Measurements from ENCODE around the gene AKAP14.
"Not testable (repeated sequence)": the region's sequence is repeated elsewhere in the genome, so short reads cannot be mapped to it uniquely, and the experiment has no call there.

The AKAP14 gene

DNA sequence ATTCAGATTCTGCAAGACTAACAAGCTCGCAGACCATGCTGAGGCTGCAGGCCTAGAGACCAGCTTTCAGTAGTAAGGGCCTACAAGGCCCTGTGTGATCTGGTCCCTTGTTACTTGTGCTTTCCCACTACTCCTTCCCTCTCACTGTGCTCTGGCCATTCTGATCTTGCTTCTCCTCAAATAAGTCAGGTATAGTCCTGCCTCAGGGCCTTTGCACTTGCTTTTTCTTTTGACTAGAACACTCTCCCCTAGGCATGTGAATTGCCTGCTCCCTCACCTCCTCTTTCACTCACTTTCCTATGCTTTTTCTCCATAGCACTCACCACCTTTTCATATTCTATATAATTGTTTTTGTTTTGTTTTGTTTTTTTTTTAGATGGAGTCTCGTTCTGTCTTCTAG, 22.2 kb downstream of the AKAP14 start:
- TF ChIP-seq CTCF (IDR thresholded peaks at IDR 0.05; ENCODE audit: low read depth, low read length) (no peak), MYC (IDR thresholded peaks at IDR 0.05; ENCODE audit: low read depth, low read length) (no peak), POLR2A (IDR thresholded peaks at IDR 0.05; ENCODE audit: extremely low read depth, insufficient read length) (no peak)
- TF ChIP-seq, protein P1, sequence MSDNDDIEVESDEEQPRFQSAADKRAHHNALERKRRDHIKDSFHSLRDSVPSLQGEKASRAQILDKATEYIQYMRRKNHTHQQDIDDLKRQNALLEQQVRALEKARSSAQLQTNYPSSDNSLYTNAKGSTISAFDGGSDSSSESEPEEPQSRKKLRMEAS (IDR thresholded peaks at IDR 0.05; ENCODE audit: low read depth, low read length), result no peak

GRCh38 chrX:119919835-119920585, 24.3 kb downstream of the AKAP14 start:
- H3K4me3 ChIP-seq (ENCODE audit: low read depth, low read length), result no peak overlapping the region
- TF ChIP-seq, protein P1 (IDR thresholded peaks at IDR 0.05; ENCODE audit: low read depth, low read length), result no peak
- TF ChIP-seq MYC (IDR thresholded peaks at IDR 0.05; ENCODE audit: low read depth, low read length) (no peak), POLR2A (IDR thresholded peaks at IDR 0.05; ENCODE audit: extremely low read depth, insufficient read length) (no peak), CTCF (IDR thresholded peaks at IDR 0.05; ENCODE audit: low read depth, low read length) (no peak)
- no peak for DNase-seq (ENCODE audit: low read depth)

More for the DNA sequence above, 22.2 kb downstream of the AKAP14 start:
- H3K4me3 ChIP-seq (ENCODE audit: low read depth, low read length), result no peak overlapping the region
- DNase-seq (ENCODE audit: low read depth), result no peak

GRCh38 chrX:119922391-119922790, 26.7 kb downstream of the AKAP14 start:
- not testable (repeated sequence) for H3K4me3 ChIP-seq (ENCODE audit: low read depth, low read length); DNase-seq (ENCODE audit: low read depth)

DNA sequence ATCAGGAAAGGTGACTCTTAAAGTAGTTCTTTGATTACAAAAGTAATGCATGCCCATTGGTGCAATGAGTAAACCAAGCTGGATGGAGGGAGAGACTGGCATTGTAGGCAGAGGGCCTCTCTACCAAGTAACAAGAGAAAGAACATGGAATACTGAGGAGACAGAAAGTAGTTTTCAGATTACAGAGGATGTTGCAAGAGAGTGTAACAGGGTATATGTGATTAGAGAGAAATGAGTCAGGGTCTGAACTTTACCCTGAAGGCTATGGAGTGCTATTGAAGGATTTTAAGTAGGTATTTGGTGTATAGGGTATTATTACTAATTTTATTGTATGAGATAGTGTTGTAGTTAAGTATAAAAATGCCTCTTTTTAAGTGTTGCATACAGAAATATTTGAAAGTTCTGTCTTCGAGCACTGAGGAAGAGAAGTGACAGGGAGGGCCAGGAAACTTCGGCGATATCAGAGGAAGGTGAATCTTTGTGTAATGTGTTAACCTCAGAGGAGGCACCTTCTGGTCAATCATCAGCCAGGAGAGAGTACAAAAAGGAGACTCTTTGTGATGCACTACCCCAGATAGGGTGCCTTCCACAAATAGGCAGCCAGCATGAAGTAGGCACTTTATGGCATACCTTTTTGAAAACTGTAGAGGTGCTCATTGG, 39.7 kb downstream of the AKAP14 start:
- DNase-seq (ENCODE audit: low read depth), result no peak
- no peak overlapping the region for H3K4me3 ChIP-seq (ENCODE audit: low read depth, low read length)
- no peak for TF ChIP-seq MYC (IDR thresholded peaks at IDR 0.05; ENCODE audit: low read depth, low read length)
- TF ChIP-seq, protein P1 (IDR thresholded peaks at IDR 0.05; ENCODE audit: low read depth, low read length), result no peak
- no peak for TF ChIP-seq POLR2A (IDR thresholded peaks at IDR 0.05; ENCODE audit: extremely low read depth, insufficient read length)
- TF ChIP-seq CTCF (IDR thresholded peaks at IDR 0.05; ENCODE audit: low read depth, low read length), result no peak

- DNase-seq (ENCODE audit: low read depth), result no peak
- no peak overlapping the region for H3K4me3 ChIP-seq (ENCODE audit: low read depth, low read length)
- TF ChIP-seq, protein P1 (IDR thresholded peaks at IDR 0.05; ENCODE audit: low read depth, low read length), result no peak
- no peak for TF ChIP-seq MYC (IDR thresholded peaks at IDR 0.05; ENCODE audit: low read depth, low read length)
- TF ChIP-seq CTCF (IDR thresholded peaks at IDR 0.05; ENCODE audit: low read depth, low read length), result no peak
- no peak for TF ChIP-seq POLR2A (IDR thresholded peaks at IDR 0.05; ENCODE audit: extremely low read depth, insufficient read length)
Measured at GRCh38 chrX:119941336-119941735, 45.6 kb downstream of the AKAP14 start.

DNA sequence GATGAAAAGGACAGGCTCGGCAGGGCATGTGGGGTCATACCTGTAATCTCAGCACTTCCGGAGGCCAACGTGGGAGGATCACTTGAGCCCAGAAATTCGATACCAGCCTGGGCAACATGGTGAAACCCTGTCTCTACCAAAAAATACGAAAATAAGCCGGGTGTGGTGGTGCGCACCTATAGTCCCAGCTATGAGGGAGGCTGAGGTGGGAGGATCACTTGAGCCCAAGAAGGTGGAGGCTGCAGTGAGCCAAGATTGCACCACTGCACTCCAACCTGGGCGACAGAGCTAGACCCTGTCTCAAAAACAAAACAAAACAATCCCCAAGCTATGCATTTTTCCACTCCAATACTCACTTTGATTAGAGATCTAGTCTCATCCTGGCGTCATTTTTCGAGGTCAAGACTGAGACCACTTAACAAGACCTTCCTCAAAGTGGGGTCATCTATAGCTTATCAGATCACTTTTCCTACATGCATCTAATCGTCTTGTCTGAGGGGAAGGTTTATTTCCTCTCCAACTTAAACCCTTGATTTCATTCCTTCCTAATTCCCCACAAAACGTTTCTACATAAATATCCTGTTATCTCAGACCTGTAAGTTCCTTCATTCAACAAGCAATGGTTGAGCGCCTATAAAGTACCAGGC, 46.6 kb downstream of the AKAP14 start:
- peak; percentile 1 for DNase-seq (ENCODE audit: low read depth)
- TF ChIP-seq POLR2A (IDR thresholded peaks at IDR 0.05; ENCODE audit: extremely low read depth, insufficient read length) (no peak), MYC (IDR thresholded peaks at IDR 0.05; ENCODE audit: low read depth, low read length) (no peak), CTCF (IDR thresholded peaks at IDR 0.05; ENCODE audit: low read depth, low read length) (no peak)
- TF ChIP-seq, protein P1 (IDR thresholded peaks at IDR 0.05; ENCODE audit: low read depth, low read length), result no peak
- H3K4me3 ChIP-seq (ENCODE audit: low read depth, low read length), result peak overlapping the region; percentile 90

Data from NB4 (cell line).